GM21367 (cell line): ENCODE measurements around the gene PAEP.
"Not testable (repeated sequence)": the region's sequence is repeated elsewhere in the genome, so short reads cannot be mapped to it uniquely, and the experiment has no call there.

ENCODE experiments used
- ATAC-seq: cut with Tn5 transposase; IDR thresholded peaks from one replicate; pipeline ENCODE4 v1.9.1; 2021; ENCODE audit not compliant: unreplicated experiment

Gene PAEP

DNA sequence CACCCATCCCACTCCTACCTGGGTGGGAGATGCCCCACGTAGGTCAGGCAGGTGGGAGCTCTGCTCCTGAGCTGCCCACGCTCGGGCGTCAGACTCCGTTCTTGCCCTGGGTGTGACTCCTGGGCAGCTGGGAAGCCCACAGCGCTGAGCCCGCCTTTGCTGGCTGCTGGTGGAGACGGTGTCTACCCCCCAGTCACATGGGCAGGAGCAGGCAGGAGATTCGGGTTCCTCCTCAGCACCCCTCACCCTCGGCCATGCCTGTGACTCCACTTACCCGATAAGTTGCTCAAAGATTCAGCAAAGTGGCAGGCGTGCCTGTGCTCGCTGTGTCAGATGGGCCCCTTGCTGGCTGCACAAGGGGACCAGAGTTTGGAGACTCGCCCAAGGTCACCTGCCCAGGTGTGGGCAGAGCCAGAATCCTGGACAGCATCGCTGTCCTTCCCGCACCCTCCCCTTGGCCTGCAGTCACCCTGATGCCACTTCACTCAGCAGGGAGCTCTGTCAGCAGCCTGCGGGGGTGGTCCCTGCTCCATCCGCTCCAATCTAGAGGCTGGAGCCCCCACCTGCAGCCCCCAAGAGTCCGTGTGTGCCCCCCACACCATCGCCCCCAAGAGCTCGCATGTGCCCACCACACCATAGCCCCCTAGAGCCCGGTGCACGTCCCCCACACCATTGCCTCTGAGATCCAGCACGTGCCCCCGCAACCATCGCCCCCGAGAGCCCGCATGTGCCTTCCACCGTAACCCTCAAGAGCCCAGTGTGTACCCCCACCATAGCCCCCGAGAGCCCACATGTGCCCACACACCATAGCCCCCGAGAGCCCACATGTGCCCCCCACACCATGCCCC is 36.1 kb upstream of the PAEP start:
- ATAC-seq = no peak

DNA sequence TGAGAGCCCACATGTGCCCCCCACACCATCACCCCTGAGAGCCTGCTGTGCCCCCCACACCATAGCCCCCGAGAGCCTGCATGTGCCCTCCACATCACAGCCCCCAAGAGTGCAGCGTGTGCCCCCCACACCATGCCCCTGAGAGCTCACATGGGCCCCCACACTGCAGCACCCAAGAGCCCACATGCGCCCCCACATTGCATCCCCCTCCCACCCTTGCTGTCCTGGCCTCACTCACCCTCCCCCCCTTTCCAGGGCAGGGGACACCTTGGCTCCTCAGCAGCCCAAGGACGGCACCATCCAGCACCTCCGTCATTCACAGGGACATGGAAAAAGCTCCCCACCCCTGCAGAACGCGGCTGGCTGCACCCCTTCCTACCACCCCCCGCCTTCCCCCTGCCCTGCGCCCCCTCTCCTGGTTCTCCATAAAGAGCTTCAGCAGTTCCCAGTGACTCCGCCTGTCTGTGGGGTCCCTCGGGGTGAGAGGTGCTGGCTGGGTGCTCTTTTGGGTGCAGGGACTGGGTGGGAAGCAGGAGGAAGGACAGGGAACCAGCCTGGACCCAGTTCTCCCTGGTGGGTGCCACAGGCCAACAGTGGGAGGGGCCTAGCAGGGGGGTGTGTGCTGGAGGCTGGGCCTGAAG is 35.3 kb upstream of the PAEP start:
- ATAC-seq = no peak

GRCh38 chr9:135526730-135527571 is 34.6 kb upstream of the PAEP start:
- no peak for ATAC-seq

- not testable (repeated sequence) for ATAC-seq
Measured at GRCh38 chr9:135528842-135529435, 32.6 kb upstream of the PAEP start.

- ATAC-seq = no peak
Measured at GRCh38 chr9:135530146-135530545, 31.4 kb upstream of the PAEP start.

GRCh38 chr9:135531096-135531495 is 30.5 kb upstream of the PAEP start:
- ATAC-seq = no peak

DNA sequence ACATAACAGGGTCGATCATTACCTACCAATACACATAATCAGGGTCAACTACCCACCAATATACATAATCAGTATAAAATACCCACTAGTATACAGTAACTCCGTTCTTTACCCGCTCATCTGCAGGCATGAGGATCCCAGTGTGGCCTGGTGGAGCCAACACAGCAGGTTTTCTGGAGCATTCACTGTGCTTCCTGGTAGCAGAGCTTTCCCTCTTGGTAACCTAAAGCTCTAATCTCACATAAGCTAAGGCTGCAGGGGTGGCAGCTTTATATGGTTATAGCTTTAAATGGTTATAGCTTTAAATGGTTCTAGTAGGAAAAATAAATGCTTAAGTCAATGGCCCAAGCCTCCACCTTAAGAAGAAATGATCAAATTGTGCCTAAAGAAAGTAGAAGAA is 28.4 kb upstream of the PAEP start:
- ATAC-seq = no peak

DNA sequence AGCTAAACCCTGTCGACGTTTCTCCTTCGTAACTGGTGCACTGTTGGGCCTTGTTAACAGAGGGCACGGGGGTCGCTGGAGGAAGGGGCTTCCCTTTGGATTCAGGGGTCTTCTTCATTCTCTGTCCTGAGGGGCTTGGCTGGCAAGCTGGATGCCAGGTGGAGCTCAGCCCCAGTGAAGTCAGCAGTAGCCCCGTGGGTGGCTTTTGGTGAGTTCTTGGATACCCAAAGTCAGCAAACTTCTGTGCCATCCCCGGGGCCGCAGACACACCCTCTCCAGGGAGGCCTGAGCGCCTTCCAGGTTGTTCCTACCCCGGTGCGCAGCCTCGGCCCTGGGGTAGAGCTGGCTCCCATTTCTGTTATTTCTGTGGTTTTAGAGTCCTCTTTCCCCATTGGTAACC is 27.9 kb upstream of the PAEP start:
- no peak for ATAC-seq

GRCh38 chr9:135534192-135534711 is 27.3 kb upstream of the PAEP start:
- ATAC-seq = not testable (repeated sequence)

GRCh38 chr9:135534826-135535225 is 26.7 kb upstream of the PAEP start:
- ATAC-seq = not testable (repeated sequence)

- not testable (repeated sequence) for ATAC-seq
Measured at GRCh38 chr9:135535631-135536030, 25.9 kb upstream of the PAEP start.

DNA sequence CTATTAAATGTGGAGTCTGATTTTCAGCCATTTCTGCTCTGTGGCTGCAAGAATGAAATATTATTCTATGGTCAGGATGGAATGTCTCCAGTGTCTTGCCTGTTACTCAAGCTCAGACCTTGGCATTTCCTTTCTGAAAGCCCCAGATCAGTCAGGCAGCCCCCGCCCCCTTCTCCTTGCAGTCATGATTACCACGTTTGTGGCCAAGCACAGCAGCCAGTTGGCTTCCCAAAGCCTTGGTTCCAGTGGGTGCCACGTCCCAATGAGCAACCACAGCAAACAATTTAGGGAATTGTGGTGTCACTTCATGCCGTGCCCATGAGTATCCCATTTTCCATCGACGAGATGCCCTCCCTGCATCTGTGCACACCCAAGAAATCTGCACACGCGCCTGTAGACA is 25.3 kb upstream of the PAEP start:
- no peak for ATAC-seq

DNA sequence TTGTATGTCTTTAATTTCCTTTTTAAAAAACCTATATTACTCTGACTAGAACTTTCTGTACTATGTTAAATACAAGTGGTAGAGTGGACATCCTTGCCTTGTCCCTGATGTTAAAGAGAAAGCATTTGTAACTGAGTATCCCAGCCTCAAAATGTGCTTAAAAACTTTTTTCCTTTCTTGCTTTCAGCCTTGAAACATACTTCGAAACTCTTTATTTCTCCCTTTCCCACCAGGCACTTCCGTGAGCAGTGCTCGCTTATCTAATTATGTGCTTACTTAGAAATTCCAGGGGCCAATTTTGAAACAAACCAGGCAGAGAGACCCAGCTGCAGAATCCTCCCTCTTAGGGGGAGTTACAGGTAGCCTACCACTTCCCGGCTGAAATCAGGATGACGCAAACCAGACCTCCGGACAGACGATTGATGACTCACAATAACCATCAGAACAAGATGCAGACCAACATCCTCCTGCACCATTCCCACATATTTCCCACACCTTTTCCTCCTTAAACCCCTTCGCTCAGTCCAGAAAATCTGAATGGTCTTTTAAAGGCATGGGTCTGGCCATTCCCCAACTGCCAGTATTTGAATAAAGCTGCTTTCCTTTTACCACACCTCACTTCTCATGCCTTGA is 18.2 kb upstream of the PAEP start:
- ATAC-seq = not testable (repeated sequence)

DNA sequence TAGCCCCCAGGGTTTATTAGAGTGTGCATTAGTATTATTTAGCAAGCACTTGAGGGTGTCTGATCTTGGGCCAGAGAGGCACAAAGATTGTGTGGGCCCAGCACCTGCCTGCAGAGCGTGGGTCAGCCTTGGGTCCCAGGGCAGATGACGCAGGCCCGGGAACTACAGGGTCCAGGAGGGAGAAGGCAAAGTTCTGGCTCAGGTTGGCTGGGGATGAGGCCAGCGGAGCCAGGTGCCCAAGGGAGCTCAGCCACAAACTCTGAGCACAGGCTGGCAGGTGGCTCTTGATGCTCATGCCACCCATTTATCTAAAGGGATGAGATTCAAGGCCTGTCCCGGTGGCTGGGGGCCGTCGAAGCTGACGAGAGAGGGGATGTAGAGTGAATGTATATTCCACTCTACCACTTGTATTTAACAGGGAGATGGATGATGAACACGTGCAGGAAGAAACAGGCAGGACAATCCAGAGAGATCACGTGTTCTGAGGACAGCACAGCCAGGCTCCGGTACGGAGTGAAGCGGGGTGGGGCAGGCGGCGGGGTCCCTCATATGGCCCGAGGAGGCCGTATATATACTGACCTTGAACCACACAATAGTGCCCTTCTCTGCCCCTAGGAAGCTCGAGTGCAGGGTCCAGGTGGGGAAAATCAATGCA is 16.4 kb upstream of the PAEP start:
- no peak for ATAC-seq

DNA sequence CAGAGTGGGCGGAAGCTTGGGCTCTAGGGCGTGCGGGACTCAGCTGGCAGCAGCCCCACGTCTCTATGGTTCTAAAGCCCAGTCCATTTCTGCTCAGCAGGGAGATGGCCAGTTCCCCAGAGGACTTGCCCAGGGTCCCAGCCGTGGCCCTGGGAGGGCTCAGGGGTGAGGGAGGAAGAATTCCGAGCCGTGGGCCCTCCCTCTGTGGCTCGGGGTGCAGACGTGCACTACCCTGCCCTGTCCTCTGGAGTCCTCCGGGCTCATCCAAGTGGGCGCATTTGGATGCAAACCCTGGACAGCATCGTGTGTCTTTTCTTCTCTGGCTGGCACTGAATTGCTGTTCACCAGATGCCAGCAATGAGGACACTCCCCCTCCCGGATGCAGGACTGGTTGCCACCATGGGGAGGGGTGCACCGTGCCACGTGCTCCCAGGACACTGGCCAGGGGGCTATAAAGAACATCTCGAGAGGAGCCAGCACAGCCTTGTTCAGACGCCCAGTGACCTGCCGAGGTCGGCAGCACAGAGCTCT is 15.8 kb upstream of the PAEP start, which contains the start of gene OBP2A:
OBP2A (plus strand) TSS at position 481 of the 531 bp plus-strand sequence. CDS start 55 bp downstream, outside the sequence.
- ATAC-seq = not testable (repeated sequence)

GRCh38 chr9:135546792-135547617 is 14.6 kb upstream of the PAEP start:
- not testable (repeated sequence) for ATAC-seq

DNA sequence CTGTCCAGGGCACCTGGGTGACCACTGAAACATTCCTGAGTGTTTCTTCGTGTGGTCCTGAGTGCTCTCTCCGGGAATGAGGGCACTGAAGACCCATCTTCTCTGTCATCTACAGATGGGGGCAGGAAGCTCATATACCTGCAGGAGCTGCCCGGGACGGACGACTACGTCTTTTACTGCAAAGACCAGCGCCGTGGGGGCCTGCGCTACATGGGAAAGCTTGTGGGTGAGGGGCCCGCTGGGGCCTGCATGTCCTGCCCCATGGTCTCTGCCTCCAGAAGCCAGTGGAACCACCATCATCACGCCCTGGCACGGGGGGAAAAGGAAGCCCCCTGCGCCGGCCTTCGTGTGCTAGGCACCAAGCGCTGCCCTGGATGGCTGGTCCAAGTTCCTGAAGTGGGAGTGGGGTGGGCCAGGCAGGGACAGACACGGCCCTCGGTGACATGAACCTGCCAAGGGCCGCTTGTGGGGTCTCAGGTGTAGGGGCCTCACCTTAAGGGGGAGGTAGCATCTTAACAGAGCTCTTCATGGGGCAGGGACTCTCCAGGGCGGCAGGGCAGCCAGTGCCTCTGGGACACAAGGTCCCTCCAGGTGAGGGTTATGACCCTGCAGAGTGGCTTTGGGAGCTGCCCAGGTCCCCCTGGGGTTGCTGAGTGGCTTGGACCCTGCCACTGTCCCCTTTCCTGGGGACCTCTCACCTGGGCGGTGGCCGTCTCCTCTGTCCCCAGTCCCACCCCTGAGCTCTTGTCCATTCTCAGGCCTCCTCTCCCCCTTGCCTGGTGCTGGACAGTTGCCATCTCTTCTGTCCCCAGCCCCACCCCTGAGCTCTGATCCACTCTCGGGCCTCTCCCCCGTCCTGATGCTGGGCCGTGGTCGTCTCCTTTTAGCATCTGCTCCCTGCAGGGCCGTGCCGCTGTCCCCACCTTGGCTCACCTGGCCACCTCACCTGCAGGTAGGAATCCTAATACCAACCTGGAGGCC is 13.5 kb upstream of the PAEP start:
- ATAC-seq = no peak
